CD4-positive, alpha-beta T cell treated with Interleukin-12 subunit alpha and Interleukin-12 subunit beta, for 1 hour (primary cell): ENCODE data around the gene SLC43A3.
"Not testable (repeated sequence)": the region's sequence is repeated elsewhere in the genome, so short reads cannot be mapped to it uniquely, and the experiment has no call there.

Experiments used
- DNase-seq: peaks from one replicate; pipeline ENCODE4 v3.0.0-alpha.2; 2020

SLC43A3 gene

DNA sequence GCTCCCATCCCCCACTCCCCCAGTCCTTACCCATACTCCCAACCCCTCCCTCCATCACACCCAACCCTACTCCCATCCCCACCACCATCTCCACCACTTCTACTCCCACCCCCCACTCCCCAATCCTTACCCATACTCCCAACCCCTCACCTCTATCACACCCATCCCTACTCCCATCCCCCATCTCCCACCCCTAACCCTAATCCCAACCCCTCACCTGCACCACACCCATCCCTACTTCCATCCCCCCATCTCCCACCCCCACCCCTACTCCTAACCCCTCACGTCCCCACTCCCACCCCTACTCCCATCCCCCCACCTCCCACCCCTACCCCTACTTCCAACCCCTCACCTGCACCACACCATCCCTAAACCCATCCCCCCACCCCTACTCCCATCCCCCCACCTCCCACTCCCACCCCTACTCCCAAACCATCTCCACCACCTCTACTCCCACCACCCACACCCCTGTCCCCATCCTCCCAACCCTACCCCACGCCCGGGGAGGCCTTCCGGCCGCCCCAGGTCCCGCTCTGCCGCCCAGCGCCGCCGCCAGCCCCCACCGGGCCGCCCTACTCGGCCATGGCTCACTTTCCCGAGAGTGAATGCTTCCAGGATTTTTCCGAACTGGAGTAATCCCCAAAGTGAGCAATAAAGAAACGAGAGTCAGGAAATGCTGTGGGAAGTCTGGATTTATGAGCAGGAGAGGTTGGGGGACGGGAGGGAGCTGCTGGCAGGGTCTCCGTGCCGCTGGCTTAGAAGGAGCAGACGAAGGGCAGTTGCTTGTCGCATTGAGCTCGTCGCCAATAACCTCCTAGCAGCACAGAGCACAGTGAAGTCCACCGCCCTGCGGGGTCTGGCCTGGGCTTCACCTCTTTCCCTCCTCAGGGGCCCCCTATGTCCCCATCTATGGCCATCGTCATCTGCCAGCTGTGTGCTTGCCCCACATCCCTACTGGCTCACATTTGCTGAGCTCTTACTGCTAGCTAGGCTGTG is 50.5 kb downstream of the SLC43A3 start:
- DNase-seq, result no peak

DNA sequence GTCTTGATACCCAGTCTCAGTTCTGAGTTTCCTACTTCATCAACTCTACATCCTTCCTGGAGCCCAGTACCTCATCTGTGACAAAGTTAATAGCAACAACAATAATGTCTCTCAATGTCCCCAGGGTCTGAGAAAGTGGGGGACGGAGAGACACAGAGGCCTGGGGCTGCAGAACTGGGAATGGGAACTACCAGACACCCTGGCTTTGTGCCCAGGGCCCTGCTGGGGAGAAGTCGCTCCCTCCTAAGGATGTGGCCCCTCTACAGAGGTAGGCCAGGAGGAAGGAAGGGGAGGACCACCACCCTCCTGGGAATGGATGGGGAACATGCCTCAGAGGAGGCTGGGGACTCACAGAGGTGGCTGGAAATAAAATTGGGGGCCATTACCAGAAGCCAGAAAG is 51.4 kb downstream of the SLC43A3 start:
- DNase-seq, result no peak

DNA sequence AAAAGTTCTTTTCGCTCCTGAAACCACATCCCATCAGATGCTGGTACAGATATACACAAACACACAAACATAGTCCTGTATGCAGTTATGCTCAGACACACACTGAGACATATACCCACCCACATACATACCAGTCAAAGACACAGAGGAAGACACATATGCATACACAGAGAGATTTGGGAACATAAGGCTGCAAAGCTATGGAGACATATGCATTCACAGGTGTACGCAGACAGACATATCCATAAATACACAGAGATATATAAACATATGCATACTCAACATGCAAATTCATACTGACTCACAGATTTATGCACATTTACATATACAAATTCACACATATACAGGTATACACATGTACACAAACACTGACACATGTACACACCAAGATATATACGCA is 52.0 kb downstream of the SLC43A3 start:
- DNase-seq, result no peak

DNA sequence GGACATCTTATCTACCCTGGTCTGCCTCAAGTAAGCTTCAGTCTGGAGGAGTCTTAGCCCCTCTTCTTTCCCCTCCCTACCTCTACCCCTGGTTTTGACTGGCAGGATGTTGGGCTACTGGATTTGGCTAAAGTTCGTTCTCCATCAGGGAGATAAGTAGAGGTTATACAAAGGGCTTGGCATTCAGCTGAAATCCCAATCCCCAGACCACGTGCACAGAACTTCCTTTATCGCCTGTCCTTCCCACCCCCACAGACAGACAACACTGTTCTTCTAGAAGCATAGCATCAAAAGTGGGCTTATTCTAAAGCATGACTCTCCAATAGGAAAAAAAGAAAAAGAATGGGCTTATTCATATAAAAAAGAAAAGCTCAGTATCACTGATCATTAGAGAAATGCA is 53.8 kb downstream of the SLC43A3 start:
- no peak for DNase-seq

DNA sequence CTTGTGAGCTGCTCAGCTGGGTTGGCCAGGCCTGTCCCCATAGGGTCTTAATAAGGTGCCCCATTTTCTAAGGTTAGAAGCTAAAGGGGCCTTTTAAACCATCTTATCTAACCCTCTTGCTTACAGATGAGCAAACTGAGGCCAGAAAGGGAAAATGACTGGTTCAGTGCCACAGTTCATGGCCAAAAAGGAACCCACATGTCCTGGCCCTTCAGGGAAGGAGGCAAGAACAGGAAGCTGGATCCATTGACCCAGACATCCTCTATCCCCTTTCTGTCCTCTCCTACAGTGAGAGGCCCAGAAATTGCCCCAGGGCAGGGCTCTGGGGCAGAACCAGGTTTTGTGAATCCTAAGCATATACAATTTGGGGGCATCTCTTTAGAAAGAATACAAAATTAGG is 56.0 kb downstream of the SLC43A3 start:
- no peak for DNase-seq

DNA sequence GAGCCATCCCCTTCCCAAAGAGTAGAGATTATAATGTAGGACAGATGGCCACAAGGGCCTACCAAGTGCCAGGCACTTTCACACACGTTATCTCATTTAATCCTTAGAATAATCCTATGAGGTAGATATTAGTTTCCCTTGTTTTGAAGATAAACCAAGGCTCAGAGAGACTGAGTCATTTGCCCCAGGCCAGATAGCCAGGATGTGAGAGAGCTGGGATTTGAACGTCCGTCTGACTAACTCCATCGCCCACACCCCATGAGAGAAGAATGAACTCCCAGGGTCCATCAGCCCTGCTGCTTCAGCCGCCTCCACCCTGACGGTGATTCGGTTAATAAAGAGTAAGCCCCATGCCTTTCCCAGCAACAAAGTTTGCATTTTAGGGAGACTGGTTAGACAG is 56.7 kb downstream of the SLC43A3 start:
- DNase-seq, result no peak

DNA sequence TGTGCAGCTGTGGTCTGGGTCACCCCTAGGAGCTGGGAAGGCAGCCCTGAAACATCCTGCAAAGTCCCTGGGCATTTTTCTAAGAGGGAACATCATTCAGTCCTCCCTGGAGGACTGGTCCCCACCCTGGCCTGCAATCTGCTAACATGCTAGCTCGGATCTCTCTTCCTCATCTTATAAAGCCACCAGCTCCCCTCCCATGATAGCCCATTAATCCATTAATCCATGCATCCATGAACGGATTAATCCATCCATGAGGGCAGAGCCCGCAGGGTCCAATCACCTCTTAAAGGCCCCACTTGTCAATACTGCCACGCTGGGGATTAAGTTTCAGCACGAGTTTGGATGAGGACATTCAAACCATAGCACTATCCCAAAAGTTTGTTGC is 58.1 kb downstream of the SLC43A3 start:
- no peak for DNase-seq

DNA sequence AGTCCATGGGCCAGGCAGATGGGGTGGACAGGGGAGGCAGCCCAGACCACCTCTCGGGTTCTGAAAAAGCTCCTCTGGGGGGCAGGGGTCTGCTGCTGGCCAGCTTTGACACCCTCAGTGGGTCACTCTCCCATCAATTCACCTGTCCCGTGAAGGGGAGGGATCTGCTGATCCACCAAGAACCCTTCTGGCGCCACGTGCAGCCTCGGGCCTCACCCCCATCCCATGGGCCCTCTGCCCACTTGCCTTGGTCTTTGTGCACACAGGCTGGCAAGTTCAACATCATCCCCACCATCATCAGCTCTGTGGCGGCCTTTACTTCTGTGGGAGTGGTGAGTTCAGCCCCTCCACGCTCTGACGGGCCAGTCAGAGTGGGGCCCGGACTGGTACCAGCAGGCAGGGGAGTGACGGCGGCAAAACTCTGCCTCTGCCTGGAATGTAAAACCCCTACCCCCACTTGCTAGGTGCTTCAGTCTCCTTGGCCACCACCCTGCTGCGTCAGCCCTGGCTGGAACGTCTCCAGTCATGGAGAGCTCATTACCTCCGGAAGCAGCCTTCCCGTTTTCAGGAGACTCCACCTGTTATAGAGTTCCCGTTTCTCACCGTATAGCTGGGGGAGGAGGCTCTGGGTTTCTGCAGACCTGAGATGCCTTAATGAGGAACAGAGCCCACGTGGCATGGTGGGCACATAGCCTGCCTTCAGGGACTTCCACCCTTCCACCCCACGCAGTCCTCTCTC is 58.6 kb downstream of the SLC43A3 start:
- DNase-seq, result no peak

DNA sequence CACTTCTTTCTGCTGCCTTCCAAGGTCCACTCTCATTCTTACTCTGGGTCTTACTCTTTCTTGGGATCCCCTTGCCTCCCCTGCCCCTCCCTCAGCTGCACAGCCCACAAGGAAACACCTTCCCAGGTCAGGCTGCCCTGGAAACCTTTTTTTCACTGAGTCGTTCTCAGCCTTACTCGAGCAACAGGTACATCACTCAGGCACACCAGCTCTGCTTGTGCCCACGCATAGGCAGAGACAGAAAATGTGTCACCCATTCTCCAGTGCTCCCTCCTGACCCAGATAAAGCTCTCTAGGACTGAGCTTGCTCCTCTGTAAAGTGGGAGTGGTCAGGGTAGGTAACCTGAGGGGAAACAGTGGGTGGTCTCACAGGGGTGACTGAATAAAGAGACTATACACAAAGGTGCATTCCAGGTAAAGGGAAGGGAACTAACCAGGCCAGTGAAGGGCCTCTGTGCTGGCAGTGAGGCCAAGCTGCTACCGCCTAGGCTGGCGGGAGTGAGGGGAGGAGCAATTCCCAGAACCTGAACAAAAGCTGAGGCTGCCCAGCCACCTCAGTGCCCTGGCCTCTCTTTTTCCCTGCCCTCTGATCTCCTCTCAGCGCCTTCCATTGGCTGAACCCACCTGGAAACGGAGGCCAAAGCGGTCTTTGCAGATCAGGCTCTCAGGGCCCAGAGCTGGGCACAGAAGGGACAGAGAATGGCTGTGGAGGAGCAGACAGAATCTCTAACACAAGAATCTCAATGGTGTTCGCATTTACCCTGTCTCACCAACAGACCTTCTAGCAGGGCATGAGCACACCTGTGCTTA is 61.9 kb downstream of the SLC43A3 start:
- DNase-seq, result no peak

DNA sequence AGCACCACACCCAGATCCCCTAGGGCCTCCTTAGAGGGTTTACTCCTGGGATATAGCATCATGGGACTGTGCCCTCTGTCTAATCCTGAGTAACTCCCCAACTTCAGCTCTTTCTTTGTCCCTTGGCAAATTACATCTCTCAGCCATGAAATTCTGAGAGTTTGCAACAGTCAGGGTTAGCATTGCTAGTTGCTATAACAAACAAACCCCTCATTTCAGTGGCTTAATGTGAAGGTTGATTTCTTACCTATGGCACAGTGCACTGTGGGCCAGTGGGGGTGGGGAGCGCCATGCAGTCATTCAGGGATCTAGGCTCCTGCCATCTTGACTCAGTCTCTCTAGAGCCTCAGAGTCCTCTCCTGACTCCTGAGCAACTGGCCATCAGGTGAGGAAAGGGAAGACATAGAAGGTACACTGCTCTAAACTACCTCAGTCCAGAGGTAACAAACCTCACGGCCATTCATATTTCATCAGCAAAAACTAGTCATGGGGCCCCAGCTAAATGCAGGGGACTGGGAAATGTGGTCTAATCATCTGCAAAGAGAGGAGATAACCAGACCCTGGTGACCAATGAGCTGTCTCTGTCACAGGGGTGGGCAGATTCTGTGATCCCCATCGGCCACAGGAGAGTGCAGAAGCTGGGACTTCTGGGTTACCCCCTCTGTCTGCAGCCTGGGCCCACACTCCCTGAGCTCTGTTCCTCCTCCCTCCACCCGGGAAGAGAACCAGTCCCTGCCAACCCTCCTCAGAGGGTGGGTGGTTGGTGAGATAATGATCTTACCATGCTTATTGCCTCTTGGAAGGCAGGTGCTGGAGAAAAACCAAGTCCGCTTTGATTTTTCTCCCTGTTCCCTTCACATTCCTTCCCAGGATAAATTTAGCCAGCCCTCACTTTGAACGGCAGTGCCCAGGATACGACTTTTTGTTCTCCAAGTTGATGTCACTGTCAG is 63.5 kb downstream of the SLC43A3 start:
- DNase-seq, result no peak

DNA sequence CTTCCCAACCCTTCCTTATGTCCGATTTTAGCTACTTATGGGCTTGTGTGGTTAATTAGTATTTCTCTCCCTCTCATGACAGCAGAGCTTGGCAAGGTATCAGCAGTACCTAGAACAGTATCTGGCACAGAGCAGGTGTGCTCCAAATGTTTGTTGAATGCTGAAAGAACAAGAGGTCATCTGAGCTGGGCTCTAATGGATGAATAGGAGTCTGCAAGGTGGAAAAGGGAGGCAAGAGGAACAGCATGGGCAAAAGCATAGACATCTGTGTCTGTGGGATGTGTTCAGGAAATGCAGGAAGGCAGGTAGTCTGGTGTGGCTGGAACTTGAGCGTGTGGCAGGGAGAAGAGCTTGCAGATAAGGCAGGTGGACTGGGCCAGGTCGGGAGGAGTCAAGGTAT is 65.0 kb downstream of the SLC43A3 start:
- no peak for DNase-seq

DNA sequence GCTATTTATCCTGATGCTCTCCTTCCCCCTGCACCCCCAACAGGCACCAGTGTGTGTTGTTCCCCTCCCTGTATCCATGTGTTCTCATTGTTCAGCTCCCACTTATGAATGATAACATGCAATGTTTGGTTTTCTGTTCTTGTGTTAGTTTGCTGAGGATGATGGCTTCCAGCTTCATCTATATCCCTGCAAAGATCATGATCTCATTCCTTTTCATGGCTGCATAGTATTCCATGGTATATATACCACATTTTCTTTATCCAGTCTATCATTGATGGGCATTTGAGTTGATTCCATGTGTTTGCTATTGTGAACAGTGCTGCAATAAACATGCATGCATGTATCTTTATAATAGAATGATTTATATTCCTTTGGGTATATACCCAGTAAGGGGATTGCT is 65.5 kb downstream of the SLC43A3 start:
- not testable (repeated sequence) for DNase-seq

DNA sequence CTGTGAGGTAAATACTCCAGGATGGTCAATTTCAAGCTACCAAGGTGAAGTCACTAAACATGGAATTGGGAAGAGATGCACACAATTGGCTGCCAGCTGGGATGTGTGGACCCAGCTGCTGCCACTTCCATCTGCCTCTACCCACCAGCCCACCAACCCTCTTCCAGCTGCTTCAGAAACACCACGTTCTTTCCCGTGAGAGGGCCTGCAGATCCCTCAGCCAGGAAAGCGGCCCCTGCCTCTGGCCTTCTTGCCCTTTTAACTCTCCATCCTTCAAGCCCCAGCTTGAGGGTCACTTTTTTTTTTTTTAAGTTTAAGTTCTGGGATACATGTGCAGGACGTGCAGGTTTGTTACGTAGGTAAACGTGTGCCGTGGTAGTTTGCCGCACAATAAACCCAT is 65.9 kb downstream of the SLC43A3 start:
- DNase-seq, result no peak

DNA sequence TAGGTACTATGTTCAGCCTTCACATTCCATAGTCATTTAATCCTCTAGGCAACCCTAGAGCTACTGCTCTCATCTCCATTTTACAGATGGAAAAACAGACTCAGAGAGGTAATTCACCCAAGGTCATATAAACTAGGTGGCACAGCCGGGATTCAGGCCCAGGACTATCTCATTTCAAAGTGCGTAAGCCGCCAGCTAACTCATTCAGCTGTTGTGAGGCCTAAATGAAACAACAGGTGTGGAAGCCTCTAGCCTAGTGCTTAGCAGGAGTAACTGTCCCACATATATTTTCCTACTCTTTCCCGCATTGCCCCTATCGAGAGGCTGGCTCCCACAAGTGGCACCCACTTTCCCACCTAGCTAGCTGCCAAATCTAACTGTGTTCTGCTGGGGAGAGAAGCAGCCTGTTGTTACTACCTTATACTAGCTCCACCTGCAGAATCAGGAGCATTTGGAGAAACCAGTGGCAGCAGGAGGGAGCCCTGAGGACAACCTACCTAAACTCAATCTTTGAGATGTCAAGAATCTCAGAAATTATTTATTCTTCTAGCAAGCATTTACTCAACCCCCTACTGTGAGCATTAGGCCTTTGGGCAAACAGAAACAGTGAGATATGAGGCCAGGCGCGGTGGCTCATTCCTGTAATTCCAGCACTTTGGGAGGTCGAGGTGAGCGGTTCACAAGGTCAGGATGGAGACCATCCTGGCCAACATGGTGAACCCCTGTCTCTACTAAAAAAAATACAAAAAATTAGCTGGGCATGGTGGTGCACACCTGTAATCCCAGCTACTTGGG is 66.8 kb downstream of the SLC43A3 start:
- DNase-seq, result no peak

DNA sequence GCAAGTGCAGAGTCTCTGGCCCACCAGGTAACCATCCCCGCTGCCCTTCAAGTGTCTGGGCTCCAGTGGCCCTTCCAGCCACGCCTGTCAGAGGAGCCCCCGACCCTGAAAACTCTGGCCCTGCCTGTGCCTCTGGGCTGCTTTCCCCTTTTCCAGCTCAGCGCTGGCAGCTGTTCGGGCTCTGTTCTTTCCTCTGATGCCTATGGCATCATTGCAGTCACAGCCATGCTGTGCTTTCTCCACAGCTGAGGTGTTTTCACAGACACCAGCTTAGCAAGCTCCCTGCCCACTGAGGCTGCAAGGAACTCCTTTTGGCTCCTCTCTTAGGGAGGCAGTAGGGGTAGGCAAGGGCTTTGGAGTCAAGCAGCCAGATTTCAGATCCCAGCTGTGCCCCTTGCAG is 67.5 kb downstream of the SLC43A3 start:
- no peak for DNase-seq

DNA sequence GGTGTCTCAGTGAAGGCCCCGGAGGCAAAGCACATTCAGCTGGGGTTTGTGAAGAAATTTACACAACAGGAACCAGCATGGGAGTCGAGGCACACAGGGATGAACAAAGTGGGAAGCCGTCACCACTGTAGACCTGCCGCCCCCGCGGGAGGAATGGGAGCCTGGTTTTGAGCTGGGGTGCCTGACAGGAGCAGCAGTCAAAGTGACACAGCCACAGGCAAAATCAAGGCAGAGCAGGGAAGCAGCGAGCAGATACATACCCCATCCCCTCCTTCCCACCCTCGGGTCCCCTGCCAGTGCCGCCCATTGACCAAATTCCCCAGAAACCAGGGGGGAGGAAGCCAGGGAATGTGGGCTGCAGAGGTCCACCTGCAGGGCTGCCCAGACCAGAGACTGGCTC is 67.9 kb downstream of the SLC43A3 start:
- DNase-seq, result no peak

DNA sequence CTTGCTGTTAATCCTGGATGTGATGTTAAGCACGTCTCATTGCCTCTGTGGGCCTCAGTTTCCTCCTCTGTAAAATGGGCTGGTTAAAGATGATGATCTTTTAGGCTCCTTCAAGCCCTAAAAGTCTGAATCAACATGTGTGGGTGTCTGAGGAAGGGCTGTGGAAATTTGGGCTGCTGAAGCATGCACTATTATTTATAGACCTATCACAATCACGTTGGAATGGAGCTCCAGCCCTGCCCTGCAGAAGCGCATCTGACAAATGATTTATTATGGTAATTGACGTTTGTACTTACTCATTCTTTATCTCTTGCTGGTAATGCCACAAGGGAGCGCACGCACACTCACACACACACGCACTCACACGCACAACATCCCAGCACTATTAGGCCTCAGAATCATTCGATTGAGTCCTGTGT is 68.4 kb downstream of the SLC43A3 start:
- no peak for DNase-seq

DNA sequence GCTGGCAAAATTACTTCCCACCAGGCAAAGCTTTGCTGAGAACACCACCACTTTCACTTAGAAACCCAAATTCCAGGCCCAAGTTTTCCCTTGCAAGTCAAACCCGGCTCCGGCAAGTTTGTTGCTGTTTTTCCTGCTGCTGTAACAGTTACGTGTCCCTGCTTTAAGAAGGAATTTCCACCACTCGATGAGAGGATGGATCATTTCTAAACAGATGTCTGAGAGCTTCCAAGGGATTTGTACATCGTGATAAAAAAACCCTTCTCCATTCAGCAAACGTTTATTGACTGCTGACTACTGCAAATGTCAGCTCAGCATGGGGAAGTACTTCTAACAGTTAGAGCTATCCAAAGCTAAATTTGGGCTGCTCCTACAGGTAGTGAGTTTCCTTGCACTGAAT is 69.1 kb downstream of the SLC43A3 start:
- DNase-seq, result no peak

DNA sequence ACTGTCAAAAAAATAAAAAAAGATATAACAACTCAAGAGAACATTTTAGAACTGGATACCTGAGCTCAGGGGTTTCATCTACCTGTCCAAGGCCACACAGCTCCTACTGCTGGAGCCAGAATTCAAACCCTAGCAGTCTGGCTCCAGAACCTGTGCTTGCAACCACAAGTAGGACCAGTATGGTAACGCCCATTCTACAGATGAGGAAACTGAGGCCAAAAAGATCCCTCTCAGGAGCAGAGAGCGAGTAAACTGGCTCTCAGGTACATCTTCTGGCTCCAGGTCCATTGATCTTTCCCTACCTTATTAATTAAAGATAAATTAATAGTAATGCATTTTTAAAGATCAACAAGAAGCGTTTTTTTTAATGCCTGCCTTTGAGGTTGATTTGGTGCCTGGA is 69.6 kb downstream of the SLC43A3 start:
- DNase-seq, result no peak
